HepG2 (cell line): ENCODE data around the gene CREG2. TPM values are rescaled to one million over a fixed set of nuclear protein-coding genes. Genes with fewer than 3 reads are reported as not detected.

Source experiments
- ATAC-seq: fragments of 200-7000 bp; cut with Tn5 transposase; 3 replicates; pipeline ENCODE4 v1.9.1; 2020; ENCODE audit warnings: mild to moderate bottlenecking, moderate library complexity
- BruUV-seq: library from RNA; stranded (reverse); fragments of 400-500 nt; replicated peaks from 2 replicates; lab custom pipeline; 2021; lab: Mats Ljungman, UMichigan
- CTCF ChIA-PET: fragments of 300-600 bp; formaldehyde crosslinking; extraction: SDS; loops from one replicate; lab custom pipeline; 2021; ENCODE audit warnings: low total read pairs, inconsistent platforms, low intra/inter-chr PET ratio; lab: Yijun Ruan, JAX
- POLR2A ChIA-PET: fragments of 350-600 bp; sonication (Branson Sonifier 250); formaldehyde crosslinking; loops from one replicate; lab custom pipeline; 2020; ENCODE audit warnings: antibody characterized with exemption, inconsistent platforms; lab: Yijun Ruan, JAX
- DNase-seq: peaks from one replicate; pipeline ENCODE4 v3.0.0-alpha.2; 2015; ENCODE audit warnings: low spot score
- FAIRE-seq: peaks from 3 replicates; lab custom pipeline; 2011; peaks lifted over from hg19 to GRCh38; lab: Jason Lieb, UNC
- H2AFZ ChIP-seq: one replicate; pipeline ENCODE4 v1.6.1; 2011; ENCODE audit warnings: low read length, inconsistent platforms
- H3K27ac ChIP-seq: fragments of 300-600 bp; 3 replicates; pipeline ENCODE4 v1.8.0; 2011; ENCODE audit warnings: mixed run types, mild to moderate bottlenecking, mixed read lengths, low read length, inconsistent platforms; ENCODE audit not compliant: insufficient read depth; ENCODE audit errors: extremely low read length
- H3K27me3 ChIP-seq, 2 experiments: fragments of 200-600 bp in 1 of 2; 2 replicates in 1 of 2; 3 replicates in 1 of 2; pipeline versions ENCODE4 v1.6.0 to v1.8.0; 2011; ENCODE audit warnings: low read length in 2 of 2, mild to moderate bottlenecking in 2 of 2, moderate library complexity in 2 of 2, inconsistent platforms in 1 of 2; ENCODE audit not compliant: insufficient read depth in 2 of 2, control insufficient read depth in 1 of 2
- H3K36me3 ChIP-seq, 2 experiments: fragments of 200-600 bp in 1 of 2; replicated peaks in 1 of 2; 2 replicates in 1 of 2; 3 replicates in 1 of 2; pipeline versions ENCODE4 v1.5.1 to v1.8.0; 2011; ENCODE audit warnings: low read length in 2 of 2, inconsistent platforms in 1 of 2; ENCODE audit not compliant: insufficient read depth in 2 of 2, control insufficient read depth in 1 of 2
- H3K4me1 ChIP-seq: 2 replicates; pipeline ENCODE4 v1.5.1; 2012; ENCODE audit warnings: low read length, inconsistent platforms; ENCODE audit not compliant: insufficient read depth
- H3K4me2 ChIP-seq: 2 replicates; pipeline ENCODE4 v1.6.0; 2011; ENCODE audit warnings: low read depth, low read length, inconsistent platforms
- H3K4me3 ChIP-seq, 3 experiments: fragments of 200-600 bp in 1 of 3; sonication (generic), shearing (Covaris generic) in 1 of 3; replicated peaks in 1 of 3; 2 replicates each; pipeline ENCODE4 v1.5.1; 2011 to 2016; ENCODE audit warnings: low read length in 3 of 3, inconsistent platforms in 2 of 3, low read depth in 2 of 3, mild to moderate bottlenecking in 2 of 3, control low read depth in 1 of 3, mixed read lengths in 1 of 3; ENCODE audit not compliant: insufficient read depth in 1 of 3
- H3K79me2 ChIP-seq: one replicate; pipeline ENCODE4 v1.6.1; 2011; ENCODE audit warnings: low read length, inconsistent platforms; ENCODE audit not compliant: insufficient read depth
- H3K9ac ChIP-seq: 2 replicates; pipeline ENCODE4 v1.6.0; 2011; ENCODE audit warnings: mild to moderate bottlenecking, low read depth, low read length, inconsistent platforms; ENCODE audit not compliant: insufficient read depth
- H3K9me3 ChIP-seq: 2 replicates; pipeline ENCODE4 v1.5.1; 2012; ENCODE audit warnings: mild to moderate bottlenecking, low read length
- H4K20me1 ChIP-seq: 2 replicates; pipeline ENCODE4 v1.6.0; 2011; ENCODE audit warnings: inconsistent platforms, mild to moderate bottlenecking, low read length, moderate library complexity; ENCODE audit not compliant: insufficient read depth
- ATAD3A ChIP-seq: sonication (generic); formaldehyde crosslinking; IDR thresholded peaks from 2 replicates; pipeline ENCODE4 v1.4.0; 2020; ENCODE audit warnings: missing genetic modification reagents
- GATA4 ChIP-seq: sonication (generic); IDR thresholded peaks from 2 replicates; pipeline ENCODE4 v1.6.1; 2016; ENCODE audit warnings: antibody characterized with exemption, low read depth, borderline replicate concordance
- GPN1 ChIP-seq: sonication (generic); formaldehyde crosslinking; IDR thresholded peaks from 2 replicates; pipeline ENCODE4 v1.5.1; 2020; ENCODE audit warnings: missing genetic modification reagents, borderline replicate concordance
- HOXA5 ChIP-seq: sonication (generic); formaldehyde crosslinking; IDR thresholded peaks from 2 replicates; pipeline ENCODE4 v1.4.0; 2020; ENCODE audit warnings: missing genetic modification reagents
- ISL2 ChIP-seq: sonication (generic); formaldehyde crosslinking; IDR thresholded peaks from 2 replicates; pipeline ENCODE4 v1.5.0; 2020; ENCODE audit warnings: missing genetic modification reagents
- JUN ChIP-seq: sonication (generic); formaldehyde crosslinking; IDR thresholded peaks from 2 replicates; pipeline ENCODE4 v1.4.0; 2020; ENCODE audit warnings: mild to moderate bottlenecking, missing genetic modification reagents
- MAX ChIP-seq: IDR thresholded peaks from 2 replicates; pipeline ENCODE4 v1.6.1; 2012; ENCODE audit warnings: inconsistent platforms
- PAF1 ChIP-seq: IDR thresholded peaks from 2 replicates; pipeline ENCODE4 v1.6.1; 2016; ENCODE audit warnings: missing genetic modification reagents, missing compliant biosample characterization
- PAWR ChIP-seq: sonication (generic); formaldehyde crosslinking; IDR thresholded peaks from 2 replicates; pipeline ENCODE4 v1.4.0; 2020; ENCODE audit warnings: missing genetic modification reagents, mild to moderate bottlenecking, borderline replicate concordance
- SP4 ChIP-seq: sonication (generic); formaldehyde crosslinking; IDR thresholded peaks from 2 replicates; pipeline ENCODE4 v1.8.1; 2023; ENCODE audit warnings: mild to moderate bottlenecking, missing genetic modification reagents
- TBL1XR1 ChIP-seq: fragments of 150-350 bp; IDR thresholded peaks from 2 replicates; pipeline ENCODE4 v1.6.1; 2014; ENCODE audit warnings: borderline replicate concordance, low read length; ENCODE audit not compliant: partially characterized antibody
- TBX3 ChIP-seq: fragments of 450-650 bp; IDR thresholded peaks from 2 replicates; pipeline ENCODE4 v1.6.1; 2017; ENCODE audit warnings: antibody characterized with exemption, mild to moderate bottlenecking, inconsistent platforms, borderline replicate concordance
- YEATS2 ChIP-seq: sonication (generic); formaldehyde crosslinking; IDR thresholded peaks from 2 replicates; pipeline ENCODE4 v1.4.0; 2020; ENCODE audit warnings: missing genetic modification reagents, borderline replicate concordance
- ZFAT ChIP-seq: sonication (generic); formaldehyde crosslinking; conservative IDR thresholded peaks from 2 replicates; pipeline ENCODE4 v1.8.1; 2023; ENCODE audit warnings: missing genetic modification reagents, inconsistent platforms
- ZNF577 ChIP-seq: sonication (generic); formaldehyde crosslinking; IDR thresholded peaks from 2 replicates; pipeline ENCODE4 v1.4.0; 2020; ENCODE audit warnings: mild to moderate bottlenecking, low read depth, missing genetic modification reagents, borderline replicate concordance
- WGBS: methylation state at CpG from one replicate; pipeline ENCODE4 v1.1.6; 2017; ENCODE audit warnings: low lambda C conversion rate; 5-methylcytosine and 5-hydroxymethylcytosine counted together
- in situ Hi-C: cut with HindIII; loops from 2 replicates; pipeline ENCODE4 v1.10.0; 2017; ENCODE audit warnings: low pct_unique_long_range_greater_than_20kb; ENCODE audit not compliant: extremely low pct_ligation_motif_present
- intact Hi-C: fragments of 100-400 bp; cut with micrococcal nuclease; formaldehyde crosslinking; loops from one replicate; pipeline ENCODE4 v1.10.0; 2022; ENCODE audit not compliant: unreplicated experiment
- polyA plus RNA-seq, 8 experiments: library from polyadenylated mRNA; depleted of rRNA in 3 of 8; stranded (reverse) in 7 of 8; unstranded in 1 of 8; fragments of >200 nt; fragmentation: Illumina TruSeq in 4 of 8; extraction: Trizol in 4 of 8; gene quantifications; 2 replicates each; pipeline versions ENCODE4 v1.2.1 to v1.2.3, GENCODE V29; 2011 to 2016; ENCODE audit warnings: low read depth in 4 of 8, missing spikeins in 1 of 8, mixed read lengths in 1 of 8; ENCODE audit not compliant: insufficient read depth in 1 of 8
- total RNA-seq, 5 experiments: library from RNA; depleted of rRNA; stranded (reverse); fragments of >200 nt; fragmentation: Illumina TruSeq; extraction: Trizol; gene quantifications; 2 replicates each; pipeline ENCODE4 v1.2.3, GENCODE V29; 2016; ENCODE audit warnings: low read depth in 1 of 5
- TF ChIP-seq, protein P1 (sequence below): sonication (generic); formaldehyde crosslinking; IDR thresholded peaks from 2 replicates; pipeline ENCODE4 v1.4.0; 2020; ENCODE audit warnings: mild to moderate bottlenecking, missing genetic modification reagents
- TF ChIP-seq, protein P2 (sequence below): sonication (generic); formaldehyde crosslinking; conservative IDR thresholded peaks from 2 replicates; pipeline ENCODE4 v1.5.0; 2020; ENCODE audit warnings: missing genetic modification reagents

The CREG2 gene
- total and polyA plus RNA-seq, 2 of the 13 experiments (the other 11 are each of a cell fraction or from before 2014, with no cell fraction given) = 0.18 to 0.26 TPM

DNA sequence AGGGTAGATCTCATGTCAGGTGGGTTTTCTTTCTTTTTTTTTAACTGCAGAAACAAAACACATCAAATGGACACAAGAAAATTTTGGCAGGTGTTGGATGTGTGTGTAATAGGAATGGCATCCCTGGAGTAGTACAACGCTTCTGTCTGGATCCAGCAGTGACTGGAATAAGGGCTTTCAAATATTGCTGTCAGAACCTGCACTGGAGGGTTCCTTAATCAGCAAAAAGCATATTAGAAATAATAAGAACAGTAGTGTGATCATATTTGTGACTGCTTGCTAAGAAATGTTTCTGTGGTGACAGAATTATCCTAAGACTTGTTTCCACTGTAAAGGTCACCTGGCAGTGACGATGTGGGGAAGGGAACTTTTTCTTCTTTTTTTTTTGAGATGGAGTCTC, 30.8 kb downstream of the CREG2 start:
- in situ Hi-C loops = no loop called here
- no peak overlapping the region for H3K4me3 ChIP-seq
- TF ChIP-seq GATA4 (no peak), YEATS2 (no peak), SP4 (CRISPR knock-in tag) (no peak), GPN1 (CRISPR knock-in tag) (no peak), TBL1XR1 (no peak), PAF1 (CRISPR knock-in tag) (no peak), HOXA5 (CRISPR knock-in tag) (no peak), JUN (no peak), ISL2 (CRISPR knock-in tag) (no peak), ATAD3A (CRISPR knock-in tag) (no peak), PAWR (no peak), ZNF577 (no peak), ZFAT (no peak), TBX3 (no peak), MAX (no peak)
- TF ChIP-seq, protein P1, sequence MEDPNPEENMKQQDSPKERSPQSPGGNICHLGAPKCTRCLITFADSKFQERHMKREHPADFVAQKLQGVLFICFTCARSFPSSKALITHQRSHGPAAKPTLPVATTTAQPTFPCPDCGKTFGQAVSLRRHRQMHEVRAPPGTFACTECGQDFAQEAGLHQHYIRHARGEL (CRISPR knock-in tag) = no peak
- TF ChIP-seq, protein P2, sequence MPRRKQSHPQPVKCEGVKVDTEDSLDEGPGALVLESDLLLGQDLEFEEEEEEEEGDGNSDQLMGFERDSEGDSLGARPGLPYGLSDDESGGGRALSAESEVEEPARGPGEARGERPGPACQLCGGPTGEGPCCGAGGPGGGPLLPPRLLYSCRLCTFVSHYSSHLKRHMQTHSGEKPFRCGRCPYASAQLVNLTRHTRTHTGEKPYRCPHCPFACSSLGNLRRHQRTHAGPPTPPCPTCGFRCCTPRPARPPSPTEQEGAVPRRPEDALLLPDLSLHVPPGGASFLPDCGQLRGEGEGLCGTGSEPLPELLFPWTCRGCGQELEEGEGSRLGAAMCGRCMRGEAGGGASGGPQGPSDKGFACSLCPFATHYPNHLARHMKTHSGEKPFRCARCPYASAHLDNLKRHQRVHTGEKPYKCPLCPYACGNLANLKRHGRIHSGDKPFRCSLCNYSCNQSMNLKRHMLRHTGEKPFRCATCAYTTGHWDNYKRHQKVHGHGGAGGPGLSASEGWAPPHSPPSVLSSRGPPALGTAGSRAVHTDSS = no peak
- no peak overlapping the region for H3K4me2 ChIP-seq
- no peaks in the 10 kb centered on the region for H4K20me1 ChIP-seq
- DNase-seq = no peak
- FAIRE-seq = no peak
- no peaks in the 10 kb centered on the region for H3K79me2 ChIP-seq
- H2AFZ ChIP-seq = no peak overlapping the region
- no peak overlapping the region for H3K9ac ChIP-seq
- no peaks in the 10 kb centered on the region for H3K9me3 ChIP-seq
- H3K27ac ChIP-seq = no peak overlapping the region
- peaks cover 18% of the 10 kb centered on the region for H3K4me1 ChIP-seq
- POLR2A ChIA-PET = no interaction called here
- 27% methylated on average over 2 of the region's 2 CpGs for WGBS
- peaks cover 0 to 8% of the 10 kb centered on the region in 2 experiments; a peak in 3 of 5 replicates for H3K27me3 ChIP-seq
- CTCF ChIA-PET = no interaction called here
- intact Hi-C loops = no loop called here
- ATAC-seq = no peak
- no TSS peak for BruUV-seq
- H3K36me3 ChIP-seq = no peaks in the 10 kb centered on the region
